ENCODE measurements around the gene FNDC3B. TPM values are rescaled to one million over a fixed set of nuclear protein-coding genes. Genes with fewer than 3 reads are reported as not detected.
"Not testable (repeated sequence)": the region's sequence is repeated elsewhere in the genome, so short reads cannot be mapped to it uniquely, and the experiment has no call there.

FNDC3B gene
- total RNA-seq, 1 donor from 2014 or later = 38.1 TPM

DNA sequence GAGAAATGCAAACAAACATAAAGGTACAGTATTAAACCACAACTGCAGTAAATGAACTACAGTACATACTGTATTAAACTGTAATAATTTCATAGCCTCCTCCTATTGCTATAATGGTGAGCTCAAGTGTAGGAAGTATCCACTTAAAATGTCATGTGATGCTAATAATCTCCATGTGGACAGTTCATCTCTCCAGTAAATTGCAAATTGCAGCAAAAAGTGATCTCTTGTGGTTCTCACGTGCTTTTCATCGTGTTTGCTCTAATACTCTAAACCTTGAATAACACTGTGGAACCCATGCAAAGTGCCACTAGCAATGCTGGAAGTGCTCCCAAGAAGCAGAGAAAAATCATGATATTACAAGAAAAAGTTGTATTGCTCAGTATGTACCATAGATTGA, 9.2 kb upstream of the FNDC3B start:
- intact Hi-C loops (cut with micrococcal nuclease) = no loop called here

GRCh38 chr3:172031996-172032395, 7.4 kb upstream of the FNDC3B start:
- intact Hi-C loops (cut with micrococcal nuclease) = no loop called here

DNA sequence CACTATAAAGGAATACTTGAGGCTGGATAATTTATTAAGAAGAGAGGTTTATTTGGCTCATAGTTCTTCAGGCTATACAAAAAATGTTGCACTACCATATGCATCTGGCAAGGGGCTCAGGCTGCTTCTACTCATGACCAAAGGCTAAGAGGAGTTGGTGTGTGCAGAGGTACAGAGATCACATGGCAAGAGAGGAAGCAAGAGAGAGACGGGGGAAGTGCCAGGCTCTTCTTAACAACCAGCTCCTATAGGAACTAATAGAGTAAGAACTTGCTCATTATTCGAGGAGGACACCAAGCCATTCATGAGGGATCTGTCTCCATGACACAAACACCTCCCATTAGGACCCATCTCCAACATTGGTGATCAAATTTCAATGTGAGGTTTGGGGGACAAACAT, 6.0 kb upstream of the FNDC3B start:
- intact Hi-C loops (cut with micrococcal nuclease) = no loop called here

DNA sequence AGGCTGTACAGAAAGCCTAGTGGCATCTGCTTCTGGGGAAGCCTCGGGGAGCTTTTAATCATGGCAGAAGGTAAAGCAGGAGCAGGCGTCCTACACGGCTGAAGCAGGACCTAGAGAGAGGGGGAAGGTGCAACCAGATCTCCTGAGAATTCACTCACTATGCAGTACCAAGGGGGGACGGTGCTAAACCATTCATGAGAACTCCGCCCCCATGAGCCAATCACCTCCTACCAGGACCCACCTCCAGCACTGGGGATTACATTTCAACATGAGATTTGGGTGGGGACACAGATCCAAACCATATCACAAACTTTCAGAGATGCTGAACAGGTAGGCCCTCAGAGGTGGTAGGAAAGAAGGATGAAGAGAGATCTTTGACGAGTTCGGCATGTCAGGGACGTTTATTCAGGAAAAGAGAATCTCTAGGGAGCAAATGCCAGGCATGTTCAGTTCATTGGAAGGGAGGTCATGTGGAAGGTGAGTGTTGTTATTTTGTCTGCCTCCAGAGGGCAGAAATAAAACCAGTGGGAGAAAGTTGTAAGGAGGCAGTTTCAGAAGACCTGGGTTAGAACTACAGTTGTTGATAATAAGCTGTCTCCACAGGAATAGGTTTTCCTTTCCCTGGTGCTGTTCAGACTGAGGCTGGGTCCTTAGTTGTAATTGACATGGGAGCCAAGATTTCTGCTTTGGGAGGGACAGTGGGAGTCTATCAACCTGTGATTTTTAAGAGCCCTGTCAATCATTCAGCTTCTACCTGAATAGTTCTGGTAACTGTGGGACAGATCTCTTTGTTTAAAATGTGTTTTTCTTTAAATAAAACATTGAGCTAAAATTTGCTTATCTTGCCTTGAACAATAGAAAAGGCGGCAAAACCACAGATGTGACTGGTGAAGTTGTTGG, 4.3 kb upstream of the FNDC3B start:
- intact Hi-C loops (cut with micrococcal nuclease) = loop anchor here (1.0 to 5.0 kb wide), 10 partner anchors 72 to 1128 kb away; partner anchors contain the start of gene EIF5A2

DNA sequence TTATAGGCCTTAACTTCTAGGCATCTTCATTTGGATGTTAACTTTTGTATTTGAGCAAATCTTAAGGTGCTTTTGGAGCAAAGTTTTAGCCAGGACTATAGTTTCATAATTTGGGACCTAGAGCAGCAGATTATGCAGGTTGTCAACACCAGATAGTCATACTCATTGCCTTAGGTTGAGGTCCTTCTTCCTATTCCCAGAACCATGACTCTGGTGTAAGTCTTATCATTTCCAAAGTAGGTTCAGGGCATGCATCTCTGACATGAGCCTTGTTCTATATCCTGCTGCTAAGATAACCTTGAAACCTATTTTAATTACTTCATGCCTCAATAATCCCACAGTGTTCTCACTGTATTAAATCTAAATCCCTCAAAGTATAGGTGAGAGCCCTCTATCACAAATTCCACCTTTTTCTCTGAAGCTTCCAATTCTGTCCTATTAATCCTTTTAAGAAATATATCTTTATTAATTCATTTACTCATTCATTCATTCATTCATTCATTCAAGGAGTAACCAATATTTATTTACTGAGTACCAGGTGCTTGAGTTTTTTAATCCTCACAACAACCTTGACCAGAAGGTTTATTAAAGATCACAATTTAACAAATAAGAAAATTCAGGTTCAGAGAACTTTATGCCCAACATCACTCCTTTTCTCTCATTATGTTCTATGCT, 2.7 kb upstream of the FNDC3B start:
- intact Hi-C loops (cut with micrococcal nuclease) = loop anchor here (5.0 kb wide), 6 partner anchors 189 to 1129 kb away; partner anchors contain the start of gene EIF5A2

- intact Hi-C loops (cut with micrococcal nuclease) = loop anchor here (1.0 to 5.0 kb wide), 15 partner anchors 48 to 1169 kb away; partner anchors contain the start of genes ECT2, EIF5A2, RPL22L1 and TNIK
These were observed 461 bp upstream of the FNDC3B start for GRCh38 chr3:172038798-172039435.

DNA sequence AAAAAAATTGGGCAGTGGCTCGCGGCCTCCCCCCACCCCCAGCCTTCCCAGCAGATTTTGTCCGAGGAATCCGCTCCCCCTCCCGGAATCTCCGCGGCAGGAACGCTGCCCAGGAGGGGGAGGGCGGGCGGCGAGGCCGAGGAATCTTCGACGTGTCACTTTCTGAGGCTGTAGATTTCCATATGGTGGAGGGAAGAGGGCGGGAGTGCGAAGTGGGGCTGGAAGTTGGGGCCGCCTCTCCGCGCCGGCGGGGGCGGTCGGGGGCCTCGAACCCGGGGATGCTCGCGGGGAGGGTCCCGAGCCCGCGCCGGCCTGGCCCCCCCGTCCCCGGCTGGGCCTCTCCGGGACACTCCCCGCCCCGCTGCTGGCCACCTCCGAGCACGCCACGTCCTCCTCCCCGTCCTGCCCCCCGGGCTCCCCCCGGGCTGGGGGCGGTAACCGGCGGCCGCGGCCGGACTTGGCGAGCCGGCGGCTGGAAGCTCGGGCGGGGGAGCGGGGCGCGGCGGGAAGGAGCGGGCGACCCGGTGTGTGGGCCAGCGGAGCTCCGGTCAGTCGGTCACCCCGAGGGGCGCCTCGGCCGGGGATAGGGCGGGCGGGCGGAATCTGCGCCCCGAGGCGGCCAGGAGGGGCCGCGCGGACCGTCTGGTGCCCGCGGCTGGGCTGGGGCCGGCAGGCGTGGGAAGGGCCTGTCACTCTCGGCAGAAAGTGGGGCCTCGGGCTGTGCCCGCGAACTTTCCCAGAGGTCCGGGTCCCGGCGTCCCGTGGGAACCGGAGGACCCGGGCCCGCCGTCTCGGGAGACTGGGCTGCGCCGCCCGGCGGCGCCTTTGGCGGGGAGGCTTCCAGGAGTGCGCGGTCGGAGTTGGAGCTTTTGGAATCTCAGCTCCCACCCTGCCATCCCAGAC, 951 bp downstream of the FNDC3B start:
- intact Hi-C loops (cut with micrococcal nuclease) = no loop called here

DNA sequence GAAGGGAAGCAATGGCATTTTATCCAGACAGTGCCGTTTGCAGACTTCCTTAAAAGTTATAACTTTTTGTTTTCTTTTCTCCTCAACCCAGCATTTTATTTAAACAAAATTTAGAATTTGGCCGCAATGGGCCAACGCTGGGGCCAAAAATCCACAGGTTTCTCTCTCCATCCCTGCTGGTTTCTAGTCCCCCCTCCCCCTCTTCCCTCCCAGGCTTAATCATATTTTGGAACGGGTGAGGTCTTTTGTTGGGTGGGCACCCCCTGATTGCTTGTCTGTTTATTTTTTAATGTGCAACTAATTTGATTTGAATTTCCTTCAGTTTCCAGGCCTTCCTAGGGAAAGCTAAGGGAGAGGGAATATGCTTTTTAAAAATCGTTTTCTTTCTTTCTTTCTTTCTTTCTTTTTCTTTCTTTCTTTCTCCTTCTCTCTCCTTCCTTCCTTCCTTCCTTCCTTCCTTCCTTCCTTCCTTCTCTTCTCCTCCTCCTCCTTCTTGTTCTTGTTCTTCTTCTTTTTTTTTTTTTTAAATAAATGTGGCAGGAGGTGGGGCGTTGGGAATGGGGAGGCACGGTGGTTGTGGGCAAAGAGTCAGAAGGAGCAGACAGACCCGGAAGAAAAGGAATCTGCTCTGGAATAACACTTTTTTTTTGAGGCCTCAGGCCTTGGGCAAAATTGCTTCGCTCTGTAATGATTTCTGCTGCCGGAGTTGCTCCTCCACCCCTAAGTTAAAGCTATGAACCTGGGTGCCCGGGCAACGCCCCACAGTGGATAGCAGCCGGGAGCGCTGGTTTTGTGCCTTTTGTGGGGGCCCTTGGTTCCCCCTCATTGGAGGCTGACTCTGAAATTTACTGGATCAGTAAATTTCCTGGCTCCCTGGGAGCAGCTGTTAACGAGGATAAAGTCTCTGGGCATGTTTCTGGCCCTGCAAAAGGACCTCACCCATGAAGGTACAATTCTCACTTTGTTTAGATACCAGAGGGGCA, 1.9 kb downstream of the FNDC3B start:
- intact Hi-C loops (cut with micrococcal nuclease) = no loop called here

DNA sequence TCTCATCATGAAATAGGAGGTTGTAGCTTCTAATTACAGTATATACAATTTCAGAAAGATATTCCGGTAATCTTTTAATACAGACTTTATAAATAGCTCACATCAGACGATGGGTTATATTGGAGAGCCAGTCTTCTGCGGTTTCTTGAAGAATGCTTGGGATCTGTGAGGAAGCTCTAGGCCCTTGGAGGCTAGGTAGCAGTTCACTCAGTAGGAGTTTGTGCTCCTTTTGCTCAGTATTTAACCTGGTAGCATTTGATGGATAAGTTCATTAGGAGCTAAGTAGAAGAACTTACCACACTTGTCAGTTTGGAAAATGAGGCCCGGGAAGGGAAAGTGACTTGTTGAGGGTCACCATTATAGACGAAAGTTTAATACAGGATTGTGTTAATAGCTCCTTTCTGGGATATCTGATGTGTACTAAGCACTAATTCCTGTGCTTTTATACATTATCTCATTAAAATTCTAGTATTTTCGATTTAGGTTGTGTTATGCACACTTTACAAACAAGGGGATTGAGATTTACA, 2.8 kb downstream of the FNDC3B start:
- intact Hi-C loops (cut with micrococcal nuclease) = no loop called here

GRCh38 chr3:172042663-172043179, 3.3 kb downstream of the FNDC3B start:
- intact Hi-C loops (cut with micrococcal nuclease) = not testable (repeated sequence)

DNA sequence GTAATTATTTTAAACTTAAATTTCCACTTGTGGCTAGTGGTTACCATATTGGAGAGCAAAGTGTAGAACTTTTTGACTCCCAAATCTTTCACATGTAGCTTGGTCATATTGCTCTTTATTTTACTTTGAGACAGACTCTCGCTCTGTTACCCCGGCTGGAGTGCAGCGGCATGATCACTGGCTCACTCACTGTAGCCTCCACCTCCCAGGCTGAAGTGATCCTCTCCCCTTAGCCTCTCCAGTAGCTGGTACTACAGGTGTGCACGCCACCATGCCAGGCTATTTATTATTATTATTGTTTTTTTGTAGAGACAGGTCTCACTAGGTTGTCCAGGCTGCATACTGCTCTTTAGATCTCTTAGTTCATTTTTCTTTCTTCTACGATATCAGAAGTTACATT, 3.9 kb downstream of the FNDC3B start:
- intact Hi-C loops (cut with micrococcal nuclease) = no loop called here

GRCh38 chr3:172043766-172044165, 4.4 kb downstream of the FNDC3B start:
- intact Hi-C loops (cut with micrococcal nuclease) = no loop called here

DNA sequence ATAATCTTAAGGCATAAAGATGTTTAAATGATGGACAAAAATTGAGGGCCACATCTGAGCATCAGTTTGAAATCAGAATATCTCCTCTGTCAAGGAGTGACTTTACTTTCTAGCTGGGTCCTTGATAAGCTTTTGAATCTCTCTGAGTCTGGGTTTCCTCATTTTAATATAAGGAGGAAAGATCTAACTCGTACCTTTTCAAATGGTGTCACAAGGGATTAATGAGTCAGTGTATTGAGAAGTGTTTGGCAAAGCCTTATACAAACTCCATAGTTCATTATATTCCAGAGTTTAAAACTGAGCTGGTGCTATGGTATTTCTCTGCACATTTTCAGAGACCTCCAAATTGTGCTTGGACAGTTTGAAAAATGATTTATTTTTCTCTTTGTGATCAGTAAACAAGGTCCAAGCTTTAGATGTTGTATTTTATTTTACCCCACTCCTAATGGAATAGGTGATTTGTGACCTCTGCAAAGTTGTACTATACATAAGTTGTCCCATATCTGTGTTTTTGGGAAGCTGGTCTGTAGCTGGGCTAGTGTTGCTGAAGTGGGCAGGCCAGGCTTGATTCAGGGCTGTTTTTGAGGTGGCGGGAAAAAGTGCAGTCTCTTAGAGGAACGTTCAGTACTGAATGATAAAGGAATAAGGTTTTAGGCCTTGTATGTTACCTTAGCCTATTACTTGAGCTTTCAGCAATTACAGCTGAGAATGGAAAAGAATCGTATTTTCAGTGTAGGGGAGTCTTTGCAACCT, 5.6 kb downstream of the FNDC3B start:
- intact Hi-C loops (cut with micrococcal nuclease) = no loop called here

DNA sequence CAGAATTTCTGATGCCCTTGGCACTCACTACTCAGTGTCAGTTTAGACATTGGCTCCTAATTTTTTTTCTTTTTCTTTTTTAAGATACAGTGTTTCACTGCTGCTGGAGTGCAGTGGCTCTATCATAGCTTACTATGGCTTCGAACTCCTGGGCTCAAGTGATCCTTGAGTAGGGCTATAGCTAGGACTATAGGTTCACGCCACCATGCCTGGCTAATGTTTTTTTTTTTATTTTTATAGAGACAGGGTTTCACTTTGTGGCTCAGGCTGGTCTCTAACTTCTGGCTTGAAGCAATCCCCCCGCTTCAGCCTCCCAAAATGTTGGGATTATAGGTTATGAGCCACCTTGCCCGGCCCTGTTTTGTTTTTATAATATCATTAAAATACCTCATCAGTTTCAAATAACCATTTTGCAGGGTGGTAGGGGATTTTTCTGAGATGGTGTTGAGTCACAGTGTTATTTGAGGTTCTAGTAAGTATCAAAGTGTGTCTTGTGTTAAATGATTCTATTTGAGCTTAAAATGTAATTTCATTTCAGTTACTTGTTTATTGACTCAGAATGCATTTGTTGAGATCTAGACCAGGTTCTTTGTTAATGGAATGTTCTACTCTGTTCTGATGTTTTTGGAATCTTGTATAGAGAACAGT, 7.0 kb downstream of the FNDC3B start:
- intact Hi-C loops (cut with micrococcal nuclease) = no loop called here

- intact Hi-C loops (cut with micrococcal nuclease) = no loop called here
These were observed 8.3 kb downstream of the FNDC3B start for GRCh38 chr3:172047567-172048115.

DNA sequence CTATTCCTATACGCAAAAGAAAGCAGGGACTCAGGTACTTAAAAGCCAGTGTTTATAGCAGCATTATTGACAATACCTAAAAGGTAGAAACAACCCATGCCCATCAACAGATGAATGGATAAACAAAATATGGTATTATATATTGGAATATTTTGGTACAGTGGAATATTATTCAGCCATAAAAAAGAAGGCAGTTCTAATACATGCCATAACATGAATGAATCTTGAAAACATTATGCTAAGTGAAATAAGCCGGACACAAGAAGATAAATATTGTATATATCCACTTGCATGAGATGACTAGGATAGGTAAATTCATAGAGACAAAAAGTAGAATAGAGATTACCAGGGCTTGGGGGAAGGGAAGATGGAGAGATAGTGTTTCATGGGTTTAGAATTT, 9.2 kb downstream of the FNDC3B start:
- intact Hi-C loops (cut with micrococcal nuclease) = no loop called here

GRCh38 chr3:172051310-172051956, 12.1 kb downstream of the FNDC3B start:
- intact Hi-C loops (cut with micrococcal nuclease) = no loop called here
